Measurements from ENCODE around the gene TESMIN.

The TESMIN gene

DNA sequence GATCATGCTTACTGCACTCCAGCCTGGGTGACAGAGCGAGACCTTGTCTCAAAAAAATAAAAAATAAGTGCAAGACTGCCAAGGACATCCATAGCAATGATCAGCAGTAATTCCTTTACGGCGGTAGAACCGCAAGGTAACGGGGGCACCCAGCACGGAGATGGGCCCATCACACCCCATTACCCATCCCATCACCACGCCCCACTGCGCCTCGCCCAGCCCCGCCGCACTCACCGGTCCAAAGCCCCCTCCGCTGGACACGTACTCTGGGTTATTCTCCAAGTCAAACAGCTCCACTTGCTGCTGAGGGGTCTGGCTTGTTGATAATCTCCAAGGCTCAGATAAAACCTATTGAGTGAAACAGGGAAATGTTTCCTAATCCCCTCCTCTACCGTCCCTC, 8.7 kb upstream of the TESMIN start:
- no peak for DNase-seq

DNA sequence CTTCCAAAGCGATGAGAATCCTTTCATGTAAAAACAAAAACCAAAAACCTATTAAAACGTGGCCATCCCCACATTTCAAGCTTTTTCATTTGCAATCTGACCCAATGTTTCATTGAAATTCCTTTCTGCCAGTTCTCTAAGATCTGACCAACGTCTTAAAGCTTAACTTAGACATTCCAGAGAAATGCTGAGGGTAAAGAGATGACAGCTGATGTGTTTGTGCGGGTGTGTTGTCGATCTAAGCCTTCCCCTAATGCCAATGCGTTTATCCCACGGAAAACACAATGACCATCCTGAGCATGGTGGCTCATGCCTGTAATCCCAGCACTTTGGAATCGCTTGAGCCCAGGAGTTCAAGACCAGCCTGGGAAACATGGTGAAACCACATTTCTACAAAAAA, 6.4 kb upstream of the TESMIN start:
- DNase-seq: no peak

DNA sequence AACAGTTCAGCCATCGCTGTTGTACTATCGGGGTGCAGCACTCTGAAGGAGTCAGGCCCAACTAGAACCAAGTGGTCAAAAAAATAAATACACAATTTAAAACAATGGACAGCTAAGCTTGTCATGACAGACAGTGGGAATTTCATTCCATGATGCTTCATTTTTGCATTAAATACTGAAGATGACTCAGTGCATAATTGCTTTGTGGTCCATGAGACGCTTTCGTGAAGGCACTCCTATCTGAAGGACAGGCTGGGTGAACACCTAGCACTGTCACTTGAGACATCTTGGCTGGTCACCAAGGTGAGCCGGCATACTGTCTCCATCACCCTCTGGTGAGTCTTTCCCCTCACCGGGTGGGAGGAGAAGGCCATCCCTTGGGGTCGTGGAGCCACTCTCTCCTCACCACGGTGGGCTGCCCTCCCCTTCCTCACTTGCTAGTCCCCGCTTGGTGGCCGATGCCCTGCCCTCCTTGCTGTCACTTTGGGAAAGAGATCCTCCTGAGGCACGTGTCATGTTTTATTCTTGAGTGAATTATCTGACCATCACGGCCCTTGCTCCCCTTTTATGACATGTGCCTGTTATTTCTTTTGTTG, 4.9 kb upstream of the TESMIN start:
- no peak for DNase-seq

DNA sequence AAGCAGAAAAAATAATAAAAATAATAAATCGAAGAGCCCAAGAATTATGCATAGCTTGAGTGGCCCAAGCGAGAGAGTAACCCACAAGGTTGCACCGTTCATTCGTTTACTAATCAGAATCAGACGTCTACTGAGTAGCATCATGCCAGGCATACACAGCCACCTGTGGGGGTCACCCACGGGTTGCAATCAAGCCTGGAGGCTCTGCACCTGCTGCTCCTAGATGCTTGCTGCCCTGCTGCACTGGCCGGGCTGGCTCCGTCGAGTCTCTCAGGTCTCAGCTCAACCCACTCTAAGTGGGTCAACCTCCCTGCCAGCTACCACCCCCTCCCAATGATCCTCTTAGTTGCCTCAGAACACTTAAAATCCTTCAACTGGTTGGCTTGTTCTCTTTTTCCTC, 2.0 kb upstream of the TESMIN start:
- DNase-seq: peak; percentile 38

DNA sequence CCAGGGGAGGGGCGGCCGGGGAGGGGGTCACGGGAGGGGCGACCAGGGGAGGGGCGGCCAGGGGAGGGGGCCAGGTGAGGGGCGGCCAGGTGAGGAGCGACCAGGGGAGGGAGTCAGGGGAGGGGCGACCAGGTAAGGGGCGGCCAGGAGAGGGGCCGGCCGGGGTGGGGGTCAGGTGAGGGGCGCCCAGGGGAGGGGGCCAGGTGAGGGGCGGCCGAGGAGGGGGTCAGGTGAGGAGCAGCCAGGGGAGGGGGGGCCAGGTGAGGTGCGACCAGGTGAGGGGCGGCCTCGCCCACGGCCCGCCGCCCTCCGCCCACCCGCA, 355 bp downstream of the TESMIN start:
- DNase-seq: no peak

DNA sequence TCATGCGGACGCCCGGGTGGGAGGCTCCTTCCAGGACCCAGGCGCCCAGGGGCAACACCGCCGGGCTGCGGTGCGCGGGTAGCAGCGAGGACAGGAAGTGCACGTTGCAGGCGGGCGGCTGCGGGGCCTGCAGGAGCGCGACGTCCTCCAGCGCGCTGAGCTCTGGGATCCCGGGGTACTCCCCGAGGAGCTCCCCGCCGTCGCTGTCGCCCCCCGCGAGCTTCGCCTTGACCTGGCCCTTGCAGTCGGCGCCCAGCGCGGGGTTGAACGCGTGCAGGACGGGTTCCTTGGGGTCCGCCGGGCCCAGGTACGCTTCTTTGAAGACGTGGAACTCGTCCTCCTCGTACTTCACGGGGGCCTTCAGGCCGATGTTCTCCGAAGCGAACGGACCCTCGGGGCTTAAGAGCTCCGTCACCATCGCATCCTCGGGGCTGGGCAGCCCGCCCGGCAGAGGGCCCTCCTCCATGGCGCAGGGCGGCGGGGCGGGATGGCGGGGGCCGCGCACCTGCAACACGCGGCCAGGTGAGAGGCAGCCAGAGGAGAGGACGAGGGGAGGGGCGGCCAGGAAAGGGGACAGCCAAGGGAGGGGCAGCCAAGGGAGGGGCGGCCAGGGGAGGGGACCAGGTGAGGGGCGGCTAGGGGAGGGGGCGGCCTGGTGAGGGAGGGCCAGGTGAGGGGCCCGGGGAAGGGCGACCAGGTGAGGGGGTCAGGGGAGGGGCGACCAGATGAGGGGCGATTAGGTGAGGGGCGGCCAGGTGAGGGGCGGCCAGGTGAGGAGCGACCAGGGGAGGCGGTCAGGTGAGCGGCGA, 921 bp downstream of the TESMIN start:
- no peak for DNase-seq

GRCh38 chr11:68749229-68750123, 1.8 kb downstream of the TESMIN start:
- DNase-seq: peak; percentile 73

DNA sequence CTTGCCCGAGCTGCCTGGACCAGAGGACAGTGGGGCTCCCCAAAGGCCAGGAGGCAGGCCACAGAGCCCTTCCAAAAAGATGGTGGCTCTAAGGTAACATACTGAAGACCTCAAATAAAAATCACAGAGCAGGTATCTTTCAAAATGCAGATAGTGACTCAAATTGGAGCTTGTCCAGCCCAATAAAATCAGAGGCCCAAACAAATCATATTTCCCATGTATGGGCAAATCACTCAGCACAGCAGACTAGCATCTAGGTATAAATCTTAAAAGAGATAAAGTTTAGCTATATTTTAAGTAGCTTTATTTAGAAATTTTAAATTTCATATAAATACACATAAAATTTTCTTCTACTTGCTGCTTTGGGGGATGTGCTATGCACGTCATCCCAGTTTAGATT, 3.3 kb downstream of the TESMIN start:
- DNase-seq: no peak

DNA sequence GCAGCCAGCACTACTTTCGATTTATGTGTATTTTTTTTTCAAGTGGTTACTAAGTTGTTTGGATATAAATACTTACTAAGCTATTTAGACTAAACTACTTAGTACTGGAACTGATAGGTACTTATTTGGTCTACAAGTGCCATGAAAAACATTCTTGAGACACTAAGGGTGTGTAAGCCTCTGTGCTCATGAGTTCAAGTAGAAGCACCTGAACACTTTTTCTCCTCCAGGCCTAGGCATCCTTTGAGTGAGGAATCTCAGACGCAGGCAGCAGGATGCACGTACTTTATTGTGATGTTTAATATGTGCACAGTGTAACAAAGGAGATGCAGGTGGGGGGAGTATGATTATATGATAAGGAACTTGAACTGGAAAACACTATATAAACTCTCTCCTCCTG, 7.8 kb downstream of the TESMIN start:
- DNase-seq: no peak

- DNase-seq: no peak
These were observed 9.9 kb downstream of the TESMIN start for GRCh38 chr11:68741463-68741862.

DNA sequence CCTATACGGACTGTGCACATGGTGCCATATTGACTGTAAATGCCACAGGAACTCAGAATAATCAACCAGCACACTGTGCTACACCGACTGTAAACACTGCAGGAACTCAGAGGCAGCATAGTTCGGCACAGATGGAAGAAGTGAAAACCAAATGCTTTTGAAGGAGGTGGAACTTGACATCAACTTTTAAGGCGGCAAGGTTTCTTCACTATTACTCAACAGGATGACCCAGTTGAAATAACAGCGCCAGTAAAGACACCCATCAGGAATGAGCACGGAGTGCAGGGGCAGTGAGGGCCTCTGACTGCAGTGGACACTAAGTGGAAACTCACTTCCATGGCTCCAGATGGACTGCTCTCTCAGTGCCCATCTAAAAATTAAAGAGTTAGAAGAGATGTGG, 15.7 kb downstream of the TESMIN start:
- no peak for DNase-seq

DNA sequence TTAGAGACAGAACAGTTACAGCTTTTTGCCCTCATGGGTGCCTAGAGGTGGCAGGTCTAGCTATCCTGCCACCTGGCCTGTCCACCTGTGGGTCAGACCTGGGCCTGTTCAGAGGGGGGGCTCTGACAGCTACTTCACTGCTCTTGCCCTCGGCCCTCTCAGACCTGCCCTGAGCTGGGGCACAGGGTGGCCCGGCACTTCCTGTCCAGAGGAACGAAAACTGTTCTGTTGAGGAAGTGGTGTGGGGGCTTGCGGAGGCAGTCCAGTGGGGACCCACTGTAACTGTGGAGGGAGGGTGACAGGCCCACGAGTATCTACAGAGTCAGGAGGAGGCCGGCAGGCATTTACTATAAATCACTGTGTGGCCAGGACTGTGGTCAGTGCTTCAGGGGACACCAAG, 16.2 kb downstream of the TESMIN start:
- DNase-seq: no peak

DNA sequence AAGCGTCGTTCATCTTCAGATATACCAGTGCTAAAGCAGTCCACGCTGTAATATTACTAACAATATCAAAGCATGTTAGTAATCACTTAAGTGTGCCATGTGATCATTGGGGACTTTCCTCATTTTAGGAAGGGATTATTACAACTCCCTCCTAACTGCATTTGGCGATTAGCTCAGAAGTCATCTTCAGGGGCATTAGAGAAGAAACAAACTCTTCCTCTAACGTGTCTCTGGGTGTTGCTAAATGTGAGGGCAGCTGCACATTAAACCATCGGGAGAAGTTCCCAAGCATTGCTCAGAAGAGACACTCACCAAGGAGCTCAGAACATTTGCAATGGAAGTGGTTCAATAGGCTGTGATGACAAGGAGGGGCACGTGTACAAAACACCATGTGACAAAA, 17.2 kb downstream of the TESMIN start:
- DNase-seq: no peak

GRCh38 chr11:68727783-68728182, 23.5 kb downstream of the TESMIN start:
- DNase-seq: no peak

- DNase-seq: no peak
These were observed 27.0 kb downstream of the TESMIN start for GRCh38 chr11:68724293-68724692.

GRCh38 chr11:68722143-68722542, 29.2 kb downstream of the TESMIN start:
- no peak for DNase-seq

GRCh38 chr11:68721075-68721474, 30.2 kb downstream of the TESMIN start:
- no peak for DNase-seq

DNA sequence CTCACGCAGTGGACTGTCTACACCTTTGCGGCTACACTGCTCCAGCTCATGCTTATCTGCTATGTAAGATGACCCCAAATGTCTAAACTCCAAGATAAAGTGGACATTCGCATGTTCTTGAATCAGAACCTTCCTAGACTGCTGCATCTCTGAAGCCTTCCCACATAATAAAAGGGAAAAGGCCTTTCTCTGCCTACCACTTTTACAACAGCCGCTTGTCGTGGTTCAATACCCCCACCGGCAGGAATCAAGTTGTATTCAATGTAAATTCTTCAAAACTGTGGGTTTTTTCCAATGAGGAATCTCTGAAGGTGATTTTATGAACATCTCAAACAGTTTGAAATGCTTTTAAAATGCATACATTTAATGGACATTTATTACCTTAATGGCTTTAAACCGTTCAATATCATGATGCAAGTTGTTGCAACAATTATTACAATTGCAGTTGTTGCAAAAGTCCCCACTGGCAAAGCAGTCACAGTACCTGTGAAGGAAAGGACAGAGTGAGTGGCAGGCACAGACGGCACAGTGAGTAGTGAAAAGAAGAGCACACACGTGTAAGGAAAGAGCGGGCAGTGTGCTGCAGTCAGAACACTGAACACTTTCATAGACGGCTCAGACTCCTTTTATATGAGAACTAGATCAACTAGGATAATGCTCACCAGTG, 35.7 kb downstream of the TESMIN start:
- DNase-seq: no peak

GRCh38 chr11:68714060-68714856, 37.1 kb downstream of the TESMIN start:
- DNase-seq: no peak

DNA sequence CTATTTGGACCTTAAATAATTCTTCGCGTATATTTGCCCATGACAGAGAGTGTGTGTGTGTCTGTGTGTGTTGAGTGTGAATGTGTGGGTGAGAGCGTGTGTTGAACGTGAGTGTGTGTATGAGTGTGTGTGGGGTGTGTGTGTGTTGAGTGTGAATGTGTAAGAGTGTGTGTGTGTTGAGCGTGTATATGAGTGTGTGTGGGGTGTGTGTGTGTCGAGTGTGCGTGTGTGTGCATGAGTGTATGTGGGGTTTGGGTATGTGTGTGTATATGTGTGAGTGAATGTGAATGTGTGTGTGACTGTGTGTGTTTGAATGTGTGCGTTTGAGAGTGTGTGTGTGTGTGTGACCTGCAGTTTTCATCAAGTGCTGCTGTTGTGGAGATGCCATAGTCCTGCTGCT, 40.2 kb downstream of the TESMIN start:
- DNase-seq: no peak

- no peak for DNase-seq
These were observed 40.9 kb downstream of the TESMIN start for GRCh38 chr11:68710409-68710808.

- no peak for DNase-seq
These were observed 42.3 kb downstream of the TESMIN start for GRCh38 chr11:68709062-68709461.

DNA sequence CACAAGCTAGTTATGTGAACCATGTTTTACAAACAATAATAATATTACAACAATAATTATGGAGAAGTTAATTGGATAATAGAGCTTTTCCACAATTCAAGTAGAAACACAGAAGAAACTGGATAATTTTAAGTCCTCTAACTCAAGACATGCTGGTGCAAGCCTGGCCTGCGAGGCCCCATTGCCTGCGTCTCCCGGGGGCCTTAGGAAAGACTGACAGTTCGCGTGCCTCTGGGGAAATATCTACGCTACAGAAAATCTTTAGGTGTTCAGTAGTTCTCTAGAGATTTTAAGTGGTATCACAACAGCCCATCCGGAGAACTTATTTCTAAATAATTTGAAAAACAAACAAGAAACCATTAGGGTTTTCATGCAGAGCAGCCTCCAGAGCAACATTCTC, 43.8 kb downstream of the TESMIN start:
- no peak for DNase-seq

All from NCI-H146 (cell line).